GM19463 (cell line): ENCODE results near the gene PPME1.

ENCODE experiments used
- ATAC-seq: cut with Tn5 transposase; IDR thresholded peaks from one replicate; pipeline ENCODE4 v1.9.1; 2021; ENCODE audit warnings: mild to moderate bottlenecking, moderate library complexity; ENCODE audit not compliant: unreplicated experiment

PPME1 gene

GRCh38 chr11:74221816-74222215 is 50.7 kb downstream of the PPME1 start:
- no peak for ATAC-seq

- no peak for ATAC-seq
These were observed 54.5 kb downstream of the PPME1 start for GRCh38 chr11:74225565-74225964.

- no peak for ATAC-seq
These were observed 55.8 kb downstream of the PPME1 start for GRCh38 chr11:74226907-74227306.

- no peak for ATAC-seq
These were observed 61.3 kb downstream of the PPME1 start for GRCh38 chr11:74232311-74232950.

GRCh38 chr11:74233683-74234082 is 62.6 kb downstream of the PPME1 start:
- ATAC-seq, result no peak

GRCh38 chr11:74235121-74235520 is 64.0 kb downstream of the PPME1 start:
- ATAC-seq, result no peak

- no peak for ATAC-seq
These were observed 66.5 kb downstream of the PPME1 start for GRCh38 chr11:74237541-74237940.

GRCh38 chr11:74238243-74238642 is 67.2 kb downstream of the PPME1 start:
- ATAC-seq, result no peak

- no peak for ATAC-seq
These were observed 77.4 kb downstream of the PPME1 start for GRCh38 chr11:74248469-74248868.

- ATAC-seq, result no peak
These were observed 78.4 kb downstream of the PPME1 start for GRCh38 chr11:74249496-74249895.

- no peak for ATAC-seq
These were observed 82.3 kb downstream of the PPME1 start for GRCh38 chr11:74253361-74253760.

GRCh38 chr11:74255741-74256375 is 84.8 kb downstream of the PPME1 start:
- ATAC-seq, result no peak

GRCh38 chr11:74256378-74257133 is 85.5 kb downstream of the PPME1 start:
- no peak for ATAC-seq

- ATAC-seq, result no peak
These were observed 87.0 kb downstream of the PPME1 start for GRCh38 chr11:74257959-74258553.

- no peak for ATAC-seq
These were observed 91.6 kb downstream of the PPME1 start for GRCh38 chr11:74262725-74263124.

- ATAC-seq, result no peak
These were observed 94.2 kb downstream of the PPME1 start for GRCh38 chr11:74265256-74265655.

GRCh38 chr11:74267014-74267413 is 95.9 kb downstream of the PPME1 start:
- no peak for ATAC-seq

GRCh38 chr11:74268456-74268855 is 97.4 kb downstream of the PPME1 start:
- no peak for ATAC-seq

GRCh38 chr11:74269161-74269811 is 98.2 kb downstream of the PPME1 start:
- ATAC-seq, result no peak

- no peak for ATAC-seq
These were observed 101.2 kb downstream of the PPME1 start for GRCh38 chr11:74272276-74272675.

- ATAC-seq, result no peak
These were observed 105.5 kb downstream of the PPME1 start for GRCh38 chr11:74276581-74276980.
